8988T (cell line): ENCODE data around the gene RHOF.

Experiments used
- DNase-seq: peaks from one replicate; pipeline ENCODE4 v3.0.0; 2011

The RHOF gene

DNA sequence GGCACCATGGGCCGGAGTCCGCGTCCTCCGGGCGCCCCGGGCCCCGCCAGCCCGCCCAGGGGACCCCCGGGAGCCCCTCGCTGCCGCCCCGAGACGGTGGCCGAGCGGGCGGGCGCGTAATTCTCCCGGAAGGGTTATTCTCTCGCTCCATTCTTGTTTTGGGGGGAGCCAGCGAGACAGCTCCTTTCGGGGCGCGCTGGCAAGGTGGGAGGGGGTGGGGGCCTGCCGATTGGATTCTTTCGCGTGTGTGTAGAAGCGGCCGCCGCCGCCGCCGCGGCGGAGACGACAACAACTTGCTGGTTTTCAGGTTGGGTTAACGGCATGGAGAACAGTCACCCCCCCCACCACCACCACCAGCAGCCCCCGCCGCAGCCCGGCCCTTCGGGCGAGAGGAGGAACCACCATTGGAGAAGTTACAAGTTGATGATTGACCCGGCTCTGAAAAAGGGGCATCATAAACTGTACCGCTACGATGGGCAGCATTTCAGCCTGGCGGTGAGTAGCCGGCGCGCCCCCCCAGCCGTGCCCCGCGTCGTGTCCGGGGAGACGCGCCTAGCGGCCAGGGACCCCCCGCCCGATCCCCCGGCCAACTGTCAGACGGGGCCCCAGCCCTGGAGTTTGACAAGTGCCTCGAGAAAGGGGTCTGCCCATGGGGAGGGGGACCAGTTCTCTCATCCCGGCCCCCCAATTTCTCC, 11.1 kb upstream of the RHOF start:
- DNase-seq, result peak; percentile 53

- peak; percentile 59 for DNase-seq
These were observed 10.5 kb upstream of the RHOF start, which contains the start of gene SETD1B for GRCh38 chr12:121803861-121804416. Gene SETD1B (plus strand): TSS chr12:121804009. CDS start chr12:121804738, 729 bp downstream.

- DNase-seq, result peak; percentile 93
These were observed 9.6 kb upstream of the RHOF start for GRCh38 chr12:121802843-121803698.

DNA sequence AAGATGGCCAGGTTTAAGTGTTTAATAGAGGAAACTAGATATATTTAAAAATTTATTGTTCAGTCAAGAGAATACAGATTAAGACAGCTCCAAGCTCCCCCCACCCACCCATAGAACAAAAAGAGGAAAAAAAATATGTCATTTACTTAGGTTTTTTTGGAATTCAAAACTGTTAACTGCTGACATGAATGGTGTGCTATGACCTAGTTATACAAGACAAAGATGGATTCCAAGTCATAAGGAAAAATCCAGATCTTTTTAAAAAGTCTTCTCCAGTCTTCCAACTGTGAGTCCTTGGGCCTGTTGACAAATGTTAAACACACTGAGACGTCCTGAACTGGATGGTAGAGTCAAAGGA, 9.0 kb upstream of the RHOF start:
- no peak for DNase-seq

- DNase-seq, result no peak
These were observed 8.4 kb upstream of the RHOF start for GRCh38 chr12:121801595-121802484.

- DNase-seq, result no peak
These were observed 7.5 kb upstream of the RHOF start for GRCh38 chr12:121800694-121801594.

DNA sequence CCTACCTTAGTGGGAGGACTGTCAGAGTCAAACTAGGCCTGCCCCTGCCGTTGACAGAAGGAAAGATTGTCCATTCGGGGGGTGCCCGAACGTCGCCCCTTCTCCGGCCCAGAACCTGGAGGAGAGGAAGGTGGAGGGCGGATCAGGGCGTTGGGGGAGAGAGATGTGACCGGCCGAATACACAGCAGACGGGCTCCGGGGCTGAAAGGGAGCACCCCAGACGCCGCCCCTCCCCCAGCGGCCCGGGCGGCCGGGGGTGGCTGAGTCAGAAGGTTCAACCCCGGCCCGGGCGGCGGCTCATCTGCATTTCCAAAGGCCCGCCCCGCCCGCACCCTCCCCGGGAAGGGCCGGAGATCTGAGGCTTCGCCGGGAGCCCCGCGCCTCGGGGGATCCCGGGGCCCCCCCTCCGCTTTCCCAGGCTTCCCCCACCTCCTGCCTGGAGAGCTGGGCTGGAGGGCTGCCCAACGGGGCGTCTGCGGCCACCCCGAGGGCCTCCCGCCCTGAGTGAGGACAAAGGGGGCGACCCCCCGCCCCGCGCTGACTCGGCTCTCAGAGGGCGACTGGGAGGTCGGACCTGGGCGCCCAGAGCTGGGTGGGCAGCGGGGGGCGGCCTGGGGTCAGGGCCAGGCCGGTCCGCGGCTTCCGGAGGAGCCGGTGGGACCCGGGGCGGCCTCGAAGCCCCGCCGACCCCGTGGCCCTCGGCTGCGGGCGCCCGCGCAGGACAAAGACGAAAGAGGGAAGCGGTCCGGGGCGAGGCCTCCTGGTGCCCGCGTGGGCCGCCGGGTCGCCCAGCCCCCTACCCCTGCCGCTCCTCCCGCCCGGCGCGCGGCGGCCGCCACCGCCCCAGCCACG, 6.6 kb upstream of the RHOF start:
- DNase-seq, result peak; percentile 97

DNA sequence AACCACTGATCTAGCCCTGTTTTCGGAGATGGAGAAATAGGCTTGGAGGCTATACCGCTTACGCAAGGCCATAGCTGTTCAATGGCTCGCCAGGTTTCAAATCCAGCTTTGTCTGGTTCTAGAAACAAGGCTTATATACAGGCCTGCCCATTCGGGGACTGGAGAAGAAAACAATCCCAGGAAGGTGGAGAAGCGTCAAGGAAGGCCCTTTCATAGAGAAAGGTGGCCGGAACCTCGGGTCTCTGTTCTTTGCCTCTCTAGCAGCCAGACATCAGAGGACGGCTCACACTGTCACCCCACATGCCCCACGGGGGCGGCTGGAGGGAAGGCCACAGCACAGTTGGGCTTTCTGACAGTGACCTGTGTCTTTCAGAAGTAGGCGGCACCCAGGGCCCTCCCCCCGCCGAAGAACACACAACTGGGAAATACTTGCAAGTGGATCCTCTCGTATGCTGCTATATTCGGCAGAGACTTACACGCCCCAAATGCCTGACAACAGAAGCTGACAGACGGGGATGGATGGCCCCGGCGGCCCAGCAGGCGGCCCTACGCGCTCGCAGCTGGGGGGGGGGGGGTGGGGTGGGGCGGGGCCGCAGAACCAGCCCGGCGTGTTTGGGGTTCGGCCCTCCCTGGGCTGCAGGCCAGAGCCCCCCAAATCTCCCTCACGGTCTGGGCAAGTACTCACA, 5.8 kb upstream of the RHOF start:
- DNase-seq, result peak; percentile 84

- DNase-seq, result no peak
These were observed 5.3 kb upstream of the RHOF start for GRCh38 chr12:121798787-121799155.

GRCh38 chr12:121797937-121798786, 4.7 kb upstream of the RHOF start:
- DNase-seq, result no peak

DNA sequence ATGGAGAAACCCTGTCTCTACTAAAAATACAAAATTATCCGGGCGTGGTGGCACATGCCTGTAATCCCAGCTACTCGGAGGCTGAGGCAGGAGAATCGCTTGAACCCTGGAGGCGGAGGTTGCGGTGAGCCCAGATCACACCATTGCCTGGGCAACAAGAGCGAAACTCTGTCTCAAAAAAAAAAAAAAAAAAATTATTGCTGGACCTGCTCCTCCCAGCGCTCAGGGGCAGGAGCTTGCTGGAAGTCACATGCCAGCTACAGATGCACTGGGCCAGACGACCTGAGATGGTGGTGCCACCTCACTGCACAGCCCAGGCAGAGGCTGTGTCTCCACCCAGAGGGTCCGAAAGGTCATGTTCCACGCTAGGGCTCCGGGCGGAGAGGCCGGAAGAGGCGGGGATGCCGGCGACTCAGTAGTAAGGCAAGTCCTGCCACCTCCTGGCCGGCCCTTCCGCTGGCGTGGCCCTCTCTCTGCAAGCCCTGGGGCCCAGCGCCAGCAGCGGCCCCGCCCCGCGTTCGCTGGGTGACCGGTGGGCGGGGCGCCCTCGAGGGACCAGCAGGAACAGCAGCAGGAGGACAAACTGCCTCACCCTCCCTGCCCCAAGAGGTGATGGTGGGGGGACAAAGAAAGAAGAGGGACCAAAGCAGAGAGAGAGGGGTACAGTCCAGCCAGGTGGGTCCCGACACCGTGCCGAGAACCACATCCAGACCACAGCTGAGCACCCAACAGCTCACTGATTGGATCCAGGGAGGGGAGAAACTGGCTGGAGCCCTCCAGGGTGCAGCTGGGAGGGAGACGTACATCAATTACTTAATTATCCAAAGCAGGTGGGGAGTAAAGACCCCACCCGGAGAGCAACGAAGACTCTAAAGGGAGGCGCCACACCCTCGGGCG, 3.6 kb upstream of the RHOF start:
- DNase-seq, result peak; percentile 96

- DNase-seq, result peak; percentile 90
These were observed 1.8 kb upstream of the RHOF start for GRCh38 chr12:121795034-121795968.

DNA sequence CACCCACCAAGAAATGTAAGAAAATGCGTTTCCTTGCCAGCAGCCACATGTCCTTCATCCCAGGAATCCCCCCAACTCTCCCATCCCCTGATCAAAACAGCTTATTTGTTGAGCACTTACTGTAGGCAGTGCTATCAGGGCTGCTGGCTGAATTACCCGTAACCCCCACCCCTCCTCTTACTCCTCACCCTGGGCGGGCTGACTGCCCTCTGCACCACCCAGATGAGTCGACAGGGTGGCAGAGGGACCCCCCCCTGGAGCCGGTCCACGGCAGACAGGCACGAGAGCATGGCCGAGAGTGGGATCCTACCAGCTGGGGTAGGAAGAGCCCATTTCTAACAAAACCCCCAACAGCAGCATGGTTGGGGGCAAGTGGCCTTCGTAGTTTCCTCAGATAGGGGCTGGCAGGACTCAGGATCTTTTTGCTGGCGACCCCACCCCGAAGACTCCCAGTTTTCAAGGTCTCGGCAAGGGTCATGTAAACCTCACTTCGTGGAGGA, 1.1 kb upstream of the RHOF start:
- no peak for DNase-seq

GRCh38 chr12:121793838-121794533, 498 bp upstream of the RHOF start:
- DNase-seq, result peak; percentile 88

GRCh38 chr12:121792607-121793439, 665 bp downstream of the RHOF start:
- DNase-seq, result no peak
